Liver (tissue), 3 donors: ENCODE measurements around the gene NYAP2.

ENCODE experiments used
- ATF3 ChIP-seq: IDR thresholded peaks from 2 replicates; pipeline ENCODE4 v1.6.1; 2016; ENCODE audit warnings: antibody characterized with exemption
- CTCF ChIP-seq: fragments of 150-350 bp; IDR thresholded peaks from 2 replicates; pipeline ENCODE4 v1.5.1; 2017; ENCODE audit warnings: improper control_type of control experiment, low read depth, low read length; ENCODE audit not compliant: missing input control
- GABPA ChIP-seq, 2 donors: IDR thresholded peaks in 1 of 2; conservative IDR thresholded peaks in 1 of 2; 2 replicates each; pipeline ENCODE4 v1.6.1; 2016; ENCODE audit warnings: antibody characterized with exemption in 2 of 2, mild to moderate bottlenecking in 1 of 2, moderate library complexity in 1 of 2
- HNF4A ChIP-seq, 2 donors: conservative IDR thresholded peaks; 2 replicates each; pipeline ENCODE4 v1.6.1; 2016; ENCODE audit warnings: antibody characterized with exemption in 2 of 2, mild to moderate bottlenecking in 2 of 2
- SP1 ChIP-seq: IDR thresholded peaks from 2 replicates; pipeline ENCODE4 v1.6.1; 2018; ENCODE audit warnings: antibody characterized with exemption, mild to moderate bottlenecking
- YY1 ChIP-seq: IDR thresholded peaks from 2 replicates; pipeline ENCODE4 v1.6.1; 2016; ENCODE audit warnings: antibody characterized with exemption, mild to moderate bottlenecking
- ZBTB33 ChIP-seq: IDR thresholded peaks from 2 replicates; pipeline ENCODE4 v1.6.1; 2016; ENCODE audit warnings: antibody characterized with exemption
- donor health status: healthy.
- donor health status: healthy.

- no peak for TF ChIP-seq CTCF
- TF ChIP-seq GABPA (IDR thresholded peaks at IDR 0.05 in 1 of 2, conservative IDR thresholded peaks at IDR 0.05 in 1 of 2), result no peak
- no peak for TF ChIP-seq ZBTB33
- TF ChIP-seq SP1, result no peak
- TF ChIP-seq HNF4A (conservative IDR thresholded peaks at IDR 0.05), result no peak
- no peak for TF ChIP-seq ATF3
- no peak for TF ChIP-seq YY1
Observed at GRCh38 chr2:225697936-225698335, 298.4 kb downstream of the NYAP2 start.
